Uterus (tissue), 2 donors: Measurements from ENCODE around the gene SMIM14.

ENCODE experiments used
- CTCF ChIP-seq, 4 experiments: fragments of 200-600 bp in 2 of 4; fragments of 450-650 bp in 2 of 4; sonication (generic) in 2 of 4; IDR thresholded peaks; one replicate each; pipeline ENCODE4 v1.5.1; 2016 to 2019; ENCODE audit warnings: antibody characterized with exemption in 4 of 4, mild to moderate bottlenecking in 2 of 4, moderate library complexity in 1 of 4
- POLR2A ChIP-seq, 2 donors: fragments of 450-650 bp; IDR thresholded peaks; one replicate each; pipeline ENCODE4 v1.6.1; 2016; ENCODE audit warnings: antibody characterized with exemption in 2 of 2, mild to moderate bottlenecking in 1 of 2, moderate library complexity in 1 of 2

DNA sequence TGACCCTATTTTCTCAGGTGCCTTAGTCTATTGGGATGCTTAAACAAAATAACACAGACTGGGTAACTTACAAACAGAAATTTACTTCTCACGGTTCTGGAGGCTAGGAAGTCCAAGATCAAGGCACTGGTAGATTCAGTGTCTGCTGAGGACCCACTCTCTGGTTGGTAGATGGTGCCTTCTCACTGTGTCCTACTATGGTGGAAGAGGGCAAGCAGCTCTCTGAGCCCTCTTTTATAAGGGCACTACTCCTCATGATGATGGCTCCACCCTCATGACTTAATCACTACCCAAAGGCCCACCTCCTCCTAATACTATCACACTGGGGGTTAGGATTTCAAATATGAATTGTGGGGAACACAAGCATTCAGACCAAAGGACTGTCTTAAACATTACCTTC is 11.8 kb downstream of the SMIM14 start:
- TF ChIP-seq POLR2A (IDR thresholded peaks at IDR 0.05) (no peak), CTCF (IDR thresholded peaks at IDR 0.05) (no peak)
